ENCODE measurements around the gene ACTRT2.

DNA sequence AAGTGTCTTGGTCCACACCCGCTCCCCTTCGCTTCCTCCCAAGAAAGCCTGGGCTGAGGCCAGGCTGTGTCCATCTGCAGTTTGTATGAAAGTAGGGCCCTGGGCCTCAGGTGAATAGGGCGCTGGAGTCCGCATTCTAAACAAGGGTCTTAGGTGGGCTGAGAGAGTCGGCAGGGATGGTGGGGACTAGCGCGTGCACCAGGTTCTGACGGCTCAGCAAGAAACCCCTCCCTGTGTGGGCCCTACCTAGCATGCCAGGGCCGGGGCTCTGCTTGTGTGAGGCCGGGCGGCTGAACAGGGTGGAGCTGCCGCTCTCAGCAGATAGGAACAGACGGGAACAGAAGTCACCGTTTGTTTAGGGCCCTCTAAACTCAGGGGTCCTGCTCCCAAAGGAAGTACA, 1.7 kb downstream of the ACTRT2 start:
- TF ChIP-seq CTCF (IDR thresholded peaks at IDR 0.05; ENCODE audit: insufficient read depth, low read length, poor library complexity, severe bottlenecking): no peak
- TF ChIP-seq EZH2phosphoT487 (conservative IDR thresholded peaks at IDR 0.05; ENCODE audit: low read length): no peak
